BE2C (cell line): ENCODE measurements around the gene CHRNA10.
"Not testable (repeated sequence)": the region's sequence is repeated elsewhere in the genome, so short reads cannot be mapped to it uniquely, and the experiment has no call there.

Experiments
- DNase-seq: peaks from one replicate; pipeline ENCODE4 v3.0.0-alpha.2; 2020
- H3K27me3 ChIP-seq: fragments of 250-450 bp; sonication (Bioruptor Pico); 2 replicates; pipeline ENCODE4 v1.5.1; 2020; ENCODE audit warnings: mild to moderate bottlenecking
- H3K36me3 ChIP-seq: fragments of 250-450 bp; sonication (Bioruptor Pico); 2 replicates; pipeline ENCODE4 v1.5.1; 2020; ENCODE audit warnings: mild to moderate bottlenecking
- H3K4me1 ChIP-seq: fragments of 250-450 bp; sonication (Bioruptor Pico); 2 replicates; pipeline ENCODE4 v1.5.1; 2020
- H3K4me3 ChIP-seq: 2 replicates; pipeline ENCODE4 v1.5.1; 2011; ENCODE audit warnings: low read depth, low read length
- H3K9me3 ChIP-seq: fragments of 250-450 bp; sonication (Bioruptor Pico); 2 replicates; pipeline ENCODE4 v1.5.1; 2020
- TF ChIP-seq, protein P1 (sequence below): IDR thresholded peaks from 2 replicates; pipeline ENCODE4 v1.5.1; 2012; ENCODE audit warnings: mild to moderate bottlenecking, low read depth, low read length

The CHRNA10 gene

DNA sequence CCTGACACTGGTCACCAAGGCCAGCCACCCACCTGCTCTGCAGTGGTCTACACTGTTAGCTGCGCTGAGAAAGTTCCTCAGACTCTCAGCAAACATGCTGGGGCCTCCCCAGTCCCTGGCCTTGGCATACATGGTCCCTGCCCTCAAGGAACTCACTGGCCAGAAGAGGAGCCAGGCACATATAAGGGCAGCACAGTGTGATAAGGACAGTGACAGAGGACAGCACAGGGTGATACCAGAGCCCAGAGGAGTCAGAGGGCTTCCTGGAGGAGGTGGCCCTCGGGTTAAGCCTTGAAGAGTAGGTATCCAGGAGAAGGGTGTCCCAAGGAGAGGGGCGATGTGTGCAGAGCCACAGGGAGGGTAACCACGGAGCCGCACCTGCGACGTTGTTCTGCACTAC is 25.6 kb downstream of the CHRNA10 start:
- H3K36me3 ChIP-seq = no peaks in the 10 kb centered on the region
- no peaks in the 10 kb centered on the region; the same call in 1 of the 2 replicates for H3K27me3 ChIP-seq
- no peaks in the 10 kb centered on the region for H3K9me3 ChIP-seq
- TF ChIP-seq, protein P1, sequence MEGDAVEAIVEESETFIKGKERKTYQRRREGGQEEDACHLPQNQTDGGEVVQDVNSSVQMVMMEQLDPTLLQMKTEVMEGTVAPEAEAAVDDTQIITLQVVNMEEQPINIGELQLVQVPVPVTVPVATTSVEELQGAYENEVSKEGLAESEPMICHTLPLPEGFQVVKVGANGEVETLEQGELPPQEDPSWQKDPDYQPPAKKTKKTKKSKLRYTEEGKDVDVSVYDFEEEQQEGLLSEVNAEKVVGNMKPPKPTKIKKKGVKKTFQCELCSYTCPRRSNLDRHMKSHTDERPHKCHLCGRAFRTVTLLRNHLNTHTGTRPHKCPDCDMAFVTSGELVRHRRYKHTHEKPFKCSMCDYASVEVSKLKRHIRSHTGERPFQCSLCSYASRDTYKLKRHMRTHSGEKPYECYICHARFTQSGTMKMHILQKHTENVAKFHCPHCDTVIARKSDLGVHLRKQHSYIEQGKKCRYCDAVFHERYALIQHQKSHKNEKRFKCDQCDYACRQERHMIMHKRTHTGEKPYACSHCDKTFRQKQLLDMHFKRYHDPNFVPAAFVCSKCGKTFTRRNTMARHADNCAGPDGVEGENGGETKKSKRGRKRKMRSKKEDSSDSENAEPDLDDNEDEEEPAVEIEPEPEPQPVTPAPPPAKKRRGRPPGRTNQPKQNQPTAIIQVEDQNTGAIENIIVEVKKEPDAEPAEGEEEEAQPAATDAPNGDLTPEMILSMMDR = no peak
- H3K4me1 ChIP-seq = no peaks in the 10 kb centered on the region
- H3K4me3 ChIP-seq = no peak overlapping the region
- DNase-seq = no peak

- TF ChIP-seq, protein P1 = no peak
- no peaks in the 10 kb centered on the region for H3K4me1 ChIP-seq
- no peaks in the 10 kb centered on the region; the same call in 1 of the 2 replicates for H3K27me3 ChIP-seq
- H3K36me3 ChIP-seq = no peaks in the 10 kb centered on the region
- DNase-seq = no peak
- no peaks in the 10 kb centered on the region for H3K9me3 ChIP-seq
- no peak within 1 kb of the TSS for H3K4me3 ChIP-seq
These were observed 26.4 kb downstream of the CHRNA10 start, which contains the start of gene ART1 for GRCh38 chr11:3644817-3645235. Gene ART1, plus strand, starts transcription at chr11:3645128. Its CDS starts 14,086 bp downstream, at chr11:3659214.

- not testable (repeated sequence) for DNase-seq, H3K27me3 ChIP-seq, H3K4me1 ChIP-seq, H3K4me3 ChIP-seq, H3K36me3 ChIP-seq, H3K9me3 ChIP-seq
These were observed 28.1 kb downstream of the CHRNA10 start for GRCh38 chr11:3643102-3643546.

- Histone ChIP-seq H3K4me1 (no peaks in the 10 kb centered on the region), H3K4me3 (peak overlapping the region; percentile 37), H3K36me3 (no peaks in the 10 kb centered on the region), H3K9me3 (no peaks in the 10 kb centered on the region), H3K27me3 (no peaks in the 10 kb centered on the region; the same call in 1 of the 2 replicates)
- TF ChIP-seq, protein P1 = no peak
- peak; percentile 72 for DNase-seq
These were observed 28.9 kb downstream of the CHRNA10 start for GRCh38 chr11:3642071-3642951.

DNA sequence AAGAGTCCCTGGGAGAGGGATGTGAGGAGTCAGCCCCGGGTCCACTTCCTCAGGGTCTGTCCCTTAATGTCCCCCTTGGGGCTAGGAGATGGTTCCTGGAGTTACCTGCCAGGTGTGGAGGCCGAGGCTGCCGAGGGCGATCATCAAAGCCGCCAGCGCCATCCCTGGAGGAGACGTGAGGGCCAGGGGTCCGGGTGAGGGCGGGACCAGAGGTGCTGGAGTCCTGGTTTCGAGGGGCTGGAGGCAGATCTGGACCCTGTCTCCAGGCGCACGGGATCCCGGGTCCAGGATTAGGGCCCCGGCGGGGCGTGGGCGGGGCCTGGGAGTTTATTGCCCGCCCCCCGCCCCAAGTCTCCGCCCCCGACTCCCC is 29.5 kb downstream of the CHRNA10 start, which contains the start of gene ART5:
Gene ART5, minus strand, starts transcription at position 292 of the 370 bp plus-strand sequence. Its CDS starts 130 bp downstream, at position 162.
- DNase-seq = no peak
- TF ChIP-seq, protein P1 = no peak
- no peaks in the 10 kb centered on the region for H3K9me3 ChIP-seq
- H3K4me3 ChIP-seq = peak within 1 kb of the TSS; percentile 37
- no peaks in the 10 kb centered on the region for H3K4me1 ChIP-seq
- no peaks in the 10 kb centered on the region for H3K36me3 ChIP-seq
- H3K27me3 ChIP-seq = no peaks in the 10 kb centered on the region; the same call in 1 of the 2 replicates

- TF ChIP-seq, protein P1 = no peak
- no peaks in the 10 kb centered on the region for H3K9me3 ChIP-seq
- no peak for DNase-seq
- H3K4me1 ChIP-seq = no peaks in the 10 kb centered on the region
- H3K4me3 ChIP-seq = no peak overlapping the region
- H3K27me3 ChIP-seq = no peaks in the 10 kb centered on the region; the same call in 1 of the 2 replicates
- no peaks in the 10 kb centered on the region for H3K36me3 ChIP-seq
These were observed 30.0 kb downstream of the CHRNA10 start for GRCh38 chr11:3641191-3641590.
